Body of pancreas (tissue), 4 donors: ENCODE measurements around the gene SH3PXD2A.

Source experiments
- POLR2A ChIP-seq, 3 donors: fragments of 450-650 bp; IDR thresholded peaks; one replicate each; pipeline ENCODE4 v1.6.1; 2016; ENCODE audit warnings: antibody characterized with exemption in 3 of 3, mild to moderate bottlenecking in 2 of 3
- TF ChIP-seq, protein P1 (sequence below), 7 experiments: fragments of 450-650 bp in 4 of 7; fragments of 200-600 bp in 3 of 7; sonication (generic) in 3 of 7; IDR thresholded peaks; one replicate each; pipeline ENCODE4 v1.5.1; 2016 to 2019; ENCODE audit warnings: antibody characterized with exemption in 7 of 7

GRCh38 chr10:103736044-103736443 lies 119.3 kb downstream of the SH3PXD2A start:
- TF ChIP-seq, protein P1, sequence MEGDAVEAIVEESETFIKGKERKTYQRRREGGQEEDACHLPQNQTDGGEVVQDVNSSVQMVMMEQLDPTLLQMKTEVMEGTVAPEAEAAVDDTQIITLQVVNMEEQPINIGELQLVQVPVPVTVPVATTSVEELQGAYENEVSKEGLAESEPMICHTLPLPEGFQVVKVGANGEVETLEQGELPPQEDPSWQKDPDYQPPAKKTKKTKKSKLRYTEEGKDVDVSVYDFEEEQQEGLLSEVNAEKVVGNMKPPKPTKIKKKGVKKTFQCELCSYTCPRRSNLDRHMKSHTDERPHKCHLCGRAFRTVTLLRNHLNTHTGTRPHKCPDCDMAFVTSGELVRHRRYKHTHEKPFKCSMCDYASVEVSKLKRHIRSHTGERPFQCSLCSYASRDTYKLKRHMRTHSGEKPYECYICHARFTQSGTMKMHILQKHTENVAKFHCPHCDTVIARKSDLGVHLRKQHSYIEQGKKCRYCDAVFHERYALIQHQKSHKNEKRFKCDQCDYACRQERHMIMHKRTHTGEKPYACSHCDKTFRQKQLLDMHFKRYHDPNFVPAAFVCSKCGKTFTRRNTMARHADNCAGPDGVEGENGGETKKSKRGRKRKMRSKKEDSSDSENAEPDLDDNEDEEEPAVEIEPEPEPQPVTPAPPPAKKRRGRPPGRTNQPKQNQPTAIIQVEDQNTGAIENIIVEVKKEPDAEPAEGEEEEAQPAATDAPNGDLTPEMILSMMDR (IDR thresholded peaks at IDR 0.05) = no peak
- no peak for TF ChIP-seq POLR2A (IDR thresholded peaks at IDR 0.05)
